ENCODE results near the gene DDX4. TPM values are rescaled to one million over a fixed set of nuclear protein-coding genes. Genes with fewer than 3 reads are reported as not detected.
"Not testable (repeated sequence)": the region's sequence is repeated elsewhere in the genome, so short reads cannot be mapped to it uniquely, and the experiment has no call there.

The DDX4 gene
- total RNA-seq, 4 donors from 2014 or later, result 0.21 TPM; not detected in 3

DNA sequence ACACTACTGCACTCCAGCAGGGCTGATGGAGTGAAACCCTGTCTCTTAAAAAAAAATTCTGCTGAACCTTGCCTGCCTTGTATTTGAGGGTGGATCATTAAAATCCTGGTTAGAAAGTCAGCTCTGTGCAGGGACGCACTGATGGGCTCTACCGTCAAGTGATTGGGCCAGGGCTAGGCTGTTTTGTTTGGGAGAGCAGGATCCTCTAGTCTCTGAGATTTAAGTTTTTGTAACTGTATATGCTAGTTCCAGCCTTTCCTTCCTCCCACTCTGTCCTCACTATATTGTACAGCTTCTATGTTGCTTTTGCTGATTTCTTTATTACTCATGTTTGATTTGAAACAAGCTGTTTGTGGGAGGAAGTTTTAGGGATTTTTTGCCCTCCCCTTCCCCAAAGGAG lies 11.5 kb downstream of the DDX4 start:
- Histone ChIP-seq H3K9me3 (no peaks in the 10 kb centered on the region), H3K36me3 (no peaks in the 10 kb centered on the region), H3K27ac (no peak overlapping the region), H3K27me3 (no peaks in the 10 kb centered on the region), H3K4me1 (peaks cover 0 to 7% (median 0%) of the 10 kb centered on the region in 4 donors), H3K4me3 (no peak overlapping the region)
- DNase-seq (ENCODE audit: low spot score in 2 of 2), result no peak
- TF ChIP-seq, protein P1, sequence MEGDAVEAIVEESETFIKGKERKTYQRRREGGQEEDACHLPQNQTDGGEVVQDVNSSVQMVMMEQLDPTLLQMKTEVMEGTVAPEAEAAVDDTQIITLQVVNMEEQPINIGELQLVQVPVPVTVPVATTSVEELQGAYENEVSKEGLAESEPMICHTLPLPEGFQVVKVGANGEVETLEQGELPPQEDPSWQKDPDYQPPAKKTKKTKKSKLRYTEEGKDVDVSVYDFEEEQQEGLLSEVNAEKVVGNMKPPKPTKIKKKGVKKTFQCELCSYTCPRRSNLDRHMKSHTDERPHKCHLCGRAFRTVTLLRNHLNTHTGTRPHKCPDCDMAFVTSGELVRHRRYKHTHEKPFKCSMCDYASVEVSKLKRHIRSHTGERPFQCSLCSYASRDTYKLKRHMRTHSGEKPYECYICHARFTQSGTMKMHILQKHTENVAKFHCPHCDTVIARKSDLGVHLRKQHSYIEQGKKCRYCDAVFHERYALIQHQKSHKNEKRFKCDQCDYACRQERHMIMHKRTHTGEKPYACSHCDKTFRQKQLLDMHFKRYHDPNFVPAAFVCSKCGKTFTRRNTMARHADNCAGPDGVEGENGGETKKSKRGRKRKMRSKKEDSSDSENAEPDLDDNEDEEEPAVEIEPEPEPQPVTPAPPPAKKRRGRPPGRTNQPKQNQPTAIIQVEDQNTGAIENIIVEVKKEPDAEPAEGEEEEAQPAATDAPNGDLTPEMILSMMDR (IDR thresholded peaks at IDR 0.05), result no peak
- TF ChIP-seq EP300 (IDR thresholded peaks at IDR 0.05) (no peak), POLR2A (IDR thresholded peaks at IDR 0.05) (no peak)
- 25 to 31% methylated on average over 2 of the region's 2 CpGs for WGBS, 2 donors

DNA sequence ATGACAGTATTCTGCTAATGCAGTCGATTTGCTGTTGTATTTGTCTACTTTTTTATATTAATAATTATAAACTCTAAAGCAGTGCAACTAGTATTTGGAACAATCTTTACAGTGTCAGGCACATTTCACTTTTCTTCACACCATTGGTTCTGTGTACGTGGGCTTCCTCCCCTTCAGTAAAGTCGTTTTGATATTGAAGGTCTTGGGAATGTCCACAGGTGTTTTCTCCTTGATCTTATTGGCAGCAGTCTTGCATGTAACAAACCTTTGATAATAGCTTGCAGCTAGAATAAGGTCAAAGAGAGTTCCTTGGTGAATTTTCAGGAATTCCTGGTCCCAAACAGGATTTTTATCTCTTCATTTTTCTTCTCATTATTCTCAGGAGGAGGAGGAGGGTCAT lies 12.2 kb downstream of the DDX4 start:
- WGBS, 2 donors, result 26 to 29% methylated on average over 3 of the region's 3 CpGs

DNA sequence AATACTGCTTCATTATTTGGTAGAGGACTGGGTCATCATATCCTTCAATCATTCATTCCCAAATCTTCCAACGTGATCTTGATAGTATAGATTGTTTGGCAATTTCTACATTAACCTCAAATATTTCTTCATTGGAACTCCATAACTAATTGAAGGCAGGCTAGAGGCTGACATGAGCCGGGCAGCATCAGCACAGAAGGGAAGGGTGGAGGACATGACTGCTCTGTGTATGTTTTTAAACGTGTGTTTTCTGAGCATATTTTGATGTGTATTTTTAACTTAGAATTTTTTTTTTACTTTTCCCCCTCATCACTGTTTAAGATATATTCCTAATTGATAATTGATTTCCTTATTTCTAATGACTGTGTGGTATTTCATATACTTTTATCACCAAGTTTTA lies 12.6 kb downstream of the DDX4 start:
- no peak overlapping the region for H3K27ac ChIP-seq

More for the DNA sequence above, 12.2 kb downstream of the DDX4 start:
- H3K36me3 ChIP-seq, result no peaks in the 10 kb centered on the region
- no peaks in the 10 kb centered on the region for H3K9me3 ChIP-seq
- H3K27ac ChIP-seq, result no peak overlapping the region
- DNase-seq (ENCODE audit: low spot score in 2 of 2), result no peak
- no peak overlapping the region for H3K4me3 ChIP-seq
- peaks cover 0 to 7% (median 0%) of the 10 kb centered on the region in 4 donors for H3K4me1 ChIP-seq
- TF ChIP-seq, protein P1 (IDR thresholded peaks at IDR 0.05), result no peak
- no peak for TF ChIP-seq POLR2A (IDR thresholded peaks at IDR 0.05)
- no peak for TF ChIP-seq EP300 (IDR thresholded peaks at IDR 0.05)
- no peaks in the 10 kb centered on the region for H3K27me3 ChIP-seq

DNA sequence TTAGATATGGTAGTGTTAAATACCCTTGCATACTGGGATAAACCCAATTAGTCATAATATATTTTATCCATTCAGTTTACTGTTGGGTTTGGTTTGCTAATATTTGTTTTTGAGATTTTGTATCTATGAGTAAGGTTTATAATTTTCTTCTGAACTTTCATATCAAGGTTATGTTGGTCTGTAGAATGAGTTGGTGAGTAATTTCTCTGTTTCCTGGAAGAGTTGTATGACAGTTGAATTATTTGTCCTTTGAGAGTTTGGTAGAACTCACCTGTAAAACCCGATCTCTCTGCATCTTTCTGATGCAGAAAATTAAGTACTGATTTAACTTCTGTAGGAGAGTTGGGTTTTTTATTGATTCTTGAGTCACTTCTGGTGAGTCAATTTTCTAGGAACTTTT lies 20.4 kb downstream of the DDX4 start:
- Histone ChIP-seq H3K27me3 (no peaks in the 10 kb centered on the region), H3K27ac (no peak overlapping the region), H3K4me3 (no peak overlapping the region), H3K9me3 (no peaks in the 10 kb centered on the region), H3K4me1 (no peaks in the 10 kb centered on the region), H3K36me3 (no peaks in the 10 kb centered on the region)
- 96 to 98% methylated on average over 1 of the region's 1 CpG for WGBS, 2 donors
- no peak for TF ChIP-seq EP300 (IDR thresholded peaks at IDR 0.05)
- no peak for TF ChIP-seq POLR2A (IDR thresholded peaks at IDR 0.05)
- TF ChIP-seq, protein P1 (IDR thresholded peaks at IDR 0.05), result no peak
- no peak for DNase-seq (ENCODE audit: low spot score in 2 of 2)

More for the DNA sequence above, 12.6 kb downstream of the DDX4 start:
- Histone ChIP-seq H3K9me3 (no peaks in the 10 kb centered on the region), H3K27me3 (no peaks in the 10 kb centered on the region), H3K36me3 (no peaks in the 10 kb centered on the region), H3K4me1 (peaks cover 0 to 7% (median 0%) of the 10 kb centered on the region in 4 donors), H3K4me3 (no peak overlapping the region)
- no peak for DNase-seq (ENCODE audit: low spot score in 2 of 2)
- WGBS, 2 donors, result 50 to 67% methylated on average over 3 of the region's 3 CpGs
- no peak for TF ChIP-seq POLR2A (IDR thresholded peaks at IDR 0.05)
- no peak for TF ChIP-seq EP300 (IDR thresholded peaks at IDR 0.05)
- TF ChIP-seq, protein P1 (IDR thresholded peaks at IDR 0.05), result no peak

DNA sequence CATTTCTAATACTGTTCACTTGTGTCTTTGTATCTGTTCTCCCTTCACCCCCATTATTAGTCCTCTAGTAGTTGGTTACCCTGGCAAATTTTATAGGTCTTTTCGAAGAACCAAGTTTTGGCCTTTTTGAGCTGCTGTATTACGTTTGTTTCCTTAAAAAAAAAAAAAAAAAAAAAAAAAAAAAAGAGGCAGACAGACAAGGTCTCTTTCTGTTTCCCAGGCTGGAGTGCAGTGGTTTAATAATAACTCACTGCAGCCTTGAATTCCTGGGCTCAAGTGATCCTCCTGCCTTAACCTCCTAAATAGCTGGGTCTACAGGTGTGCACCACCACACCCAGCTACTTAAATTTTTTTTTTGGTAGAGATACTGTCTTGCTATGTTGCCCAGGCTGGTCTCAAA lies 20.9 kb downstream of the DDX4 start:
- no peaks in the 10 kb centered on the region for H3K9me3 ChIP-seq
- no peak for DNase-seq (ENCODE audit: low spot score in 2 of 2)
- no peaks in the 10 kb centered on the region for H3K36me3 ChIP-seq
- H3K27me3 ChIP-seq, result no peaks in the 10 kb centered on the region
- H3K27ac ChIP-seq, result no peak overlapping the region
- no peak for TF ChIP-seq EP300 (IDR thresholded peaks at IDR 0.05)
- TF ChIP-seq, protein P1 (IDR thresholded peaks at IDR 0.05), result no peak
- TF ChIP-seq POLR2A (IDR thresholded peaks at IDR 0.05), result no peak
- 63 to 70% methylated on average over 2 of the region's 2 CpGs for WGBS, 2 donors
- H3K4me1 ChIP-seq, result no peaks in the 10 kb centered on the region
- H3K4me3 ChIP-seq, result no peak overlapping the region

DNA sequence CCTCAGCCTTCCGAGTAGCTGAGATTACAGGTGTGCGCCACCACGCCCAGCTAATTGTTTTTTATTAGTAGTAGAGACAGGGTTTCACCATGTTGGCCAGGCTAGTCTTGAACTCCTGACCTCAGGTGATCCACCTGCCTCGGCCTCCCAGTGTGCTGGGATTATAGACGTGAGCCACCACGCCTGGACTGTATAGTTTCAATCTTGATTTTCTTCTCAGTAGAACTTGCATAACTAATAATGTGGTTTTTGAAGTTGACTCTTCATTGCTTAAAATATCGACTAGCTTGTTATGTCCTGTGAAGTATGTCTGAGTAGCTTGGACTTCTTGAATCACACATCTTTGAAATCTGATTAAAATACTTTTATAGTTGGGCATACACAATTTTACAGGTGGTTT lies 23.9 kb downstream of the DDX4 start:
- not testable (repeated sequence) for H3K27ac ChIP-seq; DNase-seq (ENCODE audit: low spot score in 2 of 2); H3K4me1 ChIP-seq; H3K36me3 ChIP-seq; H3K9me3 ChIP-seq; H3K4me3 ChIP-seq; H3K27me3 ChIP-seq
- 93 to 97% methylated on average over 7 of the region's 7 CpGs for WGBS, 2 donors

All from tibial nerve (tissue), 4 donors.